ENCODE measurements around the gene RAI2. TPM values are rescaled to one million over a fixed set of nuclear protein-coding genes. Genes with fewer than 3 reads are reported as not detected.

Gene RAI2
- total RNA-seq, 1 experiment from 2014 or later, result 0.18 TPM

DNA sequence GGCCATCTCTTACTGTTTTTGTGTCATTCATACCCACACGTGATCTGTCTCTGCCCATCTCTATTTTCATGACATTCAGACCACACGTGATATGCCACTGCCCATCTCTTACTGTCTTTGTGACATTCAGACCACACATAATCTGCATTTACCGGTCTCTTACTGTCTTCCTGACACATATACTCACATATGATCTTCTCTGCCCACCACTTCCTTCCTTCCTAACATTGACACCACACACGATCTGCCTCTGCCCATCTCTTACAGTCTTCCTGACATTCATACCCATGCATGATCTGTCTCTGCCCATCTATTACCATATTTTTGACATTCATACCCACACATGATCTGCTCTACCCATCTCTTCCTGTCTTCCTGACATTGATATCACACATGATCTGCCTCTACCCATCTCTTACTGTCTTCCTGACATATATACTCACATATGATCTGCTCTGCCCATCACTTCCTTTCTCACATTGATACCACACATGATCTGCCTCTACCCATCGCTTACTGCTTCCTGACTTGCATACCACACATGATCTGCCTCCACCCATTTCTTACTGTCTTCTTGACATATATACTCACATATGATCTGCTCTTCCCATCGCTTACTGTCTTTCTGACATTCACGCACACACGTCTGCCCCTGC is 87.7 kb downstream of the RAI2 start:
- H3K4me3 Mint-ChIP-seq (ENCODE audit: unreplicated experiment), result no peak overlapping the region
- no peak overlapping the region for H3K27ac Mint-ChIP-seq (ENCODE audit: unreplicated experiment)
- POLR2A ChIA-PET, result no interaction called here
- peaks cover 6% of the 10 kb centered on the region for H3K27me3 Mint-ChIP-seq (ENCODE audit: insufficient read depth, unreplicated experiment)
- no TSS peak for BruUV-seq (replicated peaks)
- H3K36me3 Mint-ChIP-seq (ENCODE audit: insufficient read depth, unreplicated experiment), result no peaks in the 10 kb centered on the region
- Histone ChIP-seq H3K36me3 (ENCODE audit: control insufficient read depth, insufficient read depth, low read length) (no peaks in the 10 kb centered on the region), H3K4me3 (ENCODE audit: low read depth, low read length) (no peak overlapping the region), H3K9me3 (no peaks in the 10 kb centered on the region), H3K27me3 (replicated peaks; ENCODE audit: control insufficient read depth, insufficient read depth, low read length) (no peaks in the 10 kb centered on the region; the same call in 1 of the 2 replicates), H3K4me1 (no peaks in the 10 kb centered on the region)
- H3K4me1 Mint-ChIP-seq (ENCODE audit: low read depth, unreplicated experiment), result no peaks in the 10 kb centered on the region
- TF ChIP-seq, protein P1, sequence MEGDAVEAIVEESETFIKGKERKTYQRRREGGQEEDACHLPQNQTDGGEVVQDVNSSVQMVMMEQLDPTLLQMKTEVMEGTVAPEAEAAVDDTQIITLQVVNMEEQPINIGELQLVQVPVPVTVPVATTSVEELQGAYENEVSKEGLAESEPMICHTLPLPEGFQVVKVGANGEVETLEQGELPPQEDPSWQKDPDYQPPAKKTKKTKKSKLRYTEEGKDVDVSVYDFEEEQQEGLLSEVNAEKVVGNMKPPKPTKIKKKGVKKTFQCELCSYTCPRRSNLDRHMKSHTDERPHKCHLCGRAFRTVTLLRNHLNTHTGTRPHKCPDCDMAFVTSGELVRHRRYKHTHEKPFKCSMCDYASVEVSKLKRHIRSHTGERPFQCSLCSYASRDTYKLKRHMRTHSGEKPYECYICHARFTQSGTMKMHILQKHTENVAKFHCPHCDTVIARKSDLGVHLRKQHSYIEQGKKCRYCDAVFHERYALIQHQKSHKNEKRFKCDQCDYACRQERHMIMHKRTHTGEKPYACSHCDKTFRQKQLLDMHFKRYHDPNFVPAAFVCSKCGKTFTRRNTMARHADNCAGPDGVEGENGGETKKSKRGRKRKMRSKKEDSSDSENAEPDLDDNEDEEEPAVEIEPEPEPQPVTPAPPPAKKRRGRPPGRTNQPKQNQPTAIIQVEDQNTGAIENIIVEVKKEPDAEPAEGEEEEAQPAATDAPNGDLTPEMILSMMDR (IDR thresholded peaks at IDR 0.05; ENCODE audit: insufficient read depth in 1 of 2, low read depth in 1 of 2, low read length in 1 of 2, severe bottlenecking in 1 of 2, unreplicated experiment in 1 of 2), result no peak
- no peak for DNase-seq
- CTCF ChIA-PET, result no interaction called here
- H3K9me3 Mint-ChIP-seq (ENCODE audit: unreplicated experiment), result no peaks in the 10 kb centered on the region
- intact Hi-C loops (cut with micrococcal nuclease; ENCODE audit: unreplicated experiment), result no loop called here

DNA sequence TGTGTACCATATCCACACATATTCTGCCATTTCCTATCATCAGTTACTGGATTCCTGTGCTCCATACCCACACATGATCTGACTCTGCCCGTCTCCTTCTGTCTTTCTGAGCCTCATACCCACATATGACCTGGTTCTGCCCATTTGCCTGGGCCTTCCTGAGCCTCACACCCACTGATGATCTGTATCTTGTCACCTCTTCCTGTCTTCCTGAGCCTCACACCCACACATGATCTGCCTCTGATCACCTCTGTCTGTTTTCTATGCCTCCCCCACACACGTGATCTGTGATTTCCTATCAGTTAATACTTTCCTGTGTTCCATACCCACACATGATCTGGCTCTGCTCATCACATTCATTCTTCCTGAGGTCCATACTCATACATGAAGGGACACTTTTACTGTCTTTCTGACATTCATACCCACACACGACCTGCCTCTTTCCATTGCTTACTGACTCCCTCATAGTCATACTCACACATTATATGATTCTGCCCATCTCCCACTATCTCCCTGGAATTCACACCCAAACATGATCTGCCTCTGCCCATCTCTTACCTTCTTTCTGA is 91.3 kb downstream of the RAI2 start:
- ChIA-PET POLR2A (no interaction called here), CTCF (no interaction called here)
- intact Hi-C loops (cut with micrococcal nuclease; ENCODE audit: unreplicated experiment), result no loop called here
- Mint-ChIP-seq H3K36me3 (ENCODE audit: insufficient read depth, unreplicated experiment) (no peaks in the 10 kb centered on the region), H3K9me3 (ENCODE audit: unreplicated experiment) (no peaks in the 10 kb centered on the region), H3K27ac (ENCODE audit: unreplicated experiment) (no peak overlapping the region), H3K4me1 (ENCODE audit: low read depth, unreplicated experiment) (no peaks in the 10 kb centered on the region), H3K27me3 (ENCODE audit: insufficient read depth, unreplicated experiment) (no peaks in the 10 kb centered on the region), H3K4me3 (ENCODE audit: unreplicated experiment) (no peak overlapping the region)
- Histone ChIP-seq H3K27me3 (replicated peaks; ENCODE audit: control insufficient read depth, insufficient read depth, low read length) (no peaks in the 10 kb centered on the region; the same call in 1 of the 2 replicates), H3K9me3 (no peaks in the 10 kb centered on the region), H3K4me1 (no peaks in the 10 kb centered on the region), H3K36me3 (ENCODE audit: control insufficient read depth, insufficient read depth, low read length) (no peaks in the 10 kb centered on the region), H3K4me3 (ENCODE audit: low read depth, low read length) (no peak overlapping the region)
- no TSS peak for BruUV-seq (replicated peaks)
- DNase-seq, result no peak
- TF ChIP-seq, protein P1 (IDR thresholded peaks at IDR 0.05; ENCODE audit: insufficient read depth in 1 of 2, low read depth in 1 of 2, low read length in 1 of 2, severe bottlenecking in 1 of 2, unreplicated experiment in 1 of 2), result no peak

DNA sequence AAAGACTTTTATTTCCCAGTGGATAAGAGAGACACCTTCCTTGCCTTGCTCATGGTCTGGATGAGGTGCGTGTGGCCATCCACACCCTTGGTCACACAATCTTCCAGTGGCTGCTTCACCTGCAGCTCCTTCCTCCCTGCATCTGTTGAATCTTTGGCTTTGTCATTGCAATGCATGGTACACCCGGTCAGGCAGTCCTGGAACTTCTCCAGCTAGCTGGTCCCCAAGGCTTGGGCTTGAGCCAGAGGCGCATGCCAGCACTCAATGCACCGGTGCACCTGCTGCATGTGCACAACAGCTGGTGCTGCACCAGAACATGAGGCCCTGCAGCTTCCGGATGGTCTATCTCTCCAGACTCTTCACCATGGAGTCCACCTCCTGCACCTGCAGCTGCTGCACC is 92.1 kb downstream of the RAI2 start:
- intact Hi-C loops (cut with micrococcal nuclease; ENCODE audit: unreplicated experiment), result no loop called here
- no peaks in the 10 kb centered on the region for H3K36me3 Mint-ChIP-seq (ENCODE audit: insufficient read depth, unreplicated experiment)
- no peaks in the 10 kb centered on the region for H3K4me1 Mint-ChIP-seq (ENCODE audit: low read depth, unreplicated experiment)
- Histone ChIP-seq H3K4me1 (no peaks in the 10 kb centered on the region), H3K27me3 (replicated peaks; ENCODE audit: control insufficient read depth, insufficient read depth, low read length) (no peaks in the 10 kb centered on the region; the same call in 1 of the 2 replicates), H3K4me3 (ENCODE audit: low read depth, low read length) (no peak overlapping the region), H3K36me3 (ENCODE audit: control insufficient read depth, insufficient read depth, low read length) (no peaks in the 10 kb centered on the region), H3K9me3 (no peaks in the 10 kb centered on the region)
- H3K27me3 Mint-ChIP-seq (ENCODE audit: insufficient read depth, unreplicated experiment), result no peaks in the 10 kb centered on the region
- BruUV-seq (replicated peaks), result no TSS peak
- DNase-seq, result no peak
- POLR2A ChIA-PET, result no interaction called here
- TF ChIP-seq, protein P1 (IDR thresholded peaks at IDR 0.05; ENCODE audit: insufficient read depth in 1 of 2, low read depth in 1 of 2, low read length in 1 of 2, severe bottlenecking in 1 of 2, unreplicated experiment in 1 of 2), result no peak
- CTCF ChIA-PET, result no interaction called here
- H3K9me3 Mint-ChIP-seq (ENCODE audit: unreplicated experiment), result no peaks in the 10 kb centered on the region
- H3K27ac Mint-ChIP-seq (ENCODE audit: unreplicated experiment), result no peak overlapping the region
- no peak overlapping the region for H3K4me3 Mint-ChIP-seq (ENCODE audit: unreplicated experiment)
